ENCODE results near the gene ENGASE. TPM values are rescaled to one million over a fixed set of nuclear protein-coding genes. Genes with fewer than 3 reads are reported as not detected.

Gene ENGASE
- total and polyA plus RNA-seq, 2 donors (not counting 1 experiment from before 2014, with no cell fraction given): 3.6 to 14.9 TPM

DNA sequence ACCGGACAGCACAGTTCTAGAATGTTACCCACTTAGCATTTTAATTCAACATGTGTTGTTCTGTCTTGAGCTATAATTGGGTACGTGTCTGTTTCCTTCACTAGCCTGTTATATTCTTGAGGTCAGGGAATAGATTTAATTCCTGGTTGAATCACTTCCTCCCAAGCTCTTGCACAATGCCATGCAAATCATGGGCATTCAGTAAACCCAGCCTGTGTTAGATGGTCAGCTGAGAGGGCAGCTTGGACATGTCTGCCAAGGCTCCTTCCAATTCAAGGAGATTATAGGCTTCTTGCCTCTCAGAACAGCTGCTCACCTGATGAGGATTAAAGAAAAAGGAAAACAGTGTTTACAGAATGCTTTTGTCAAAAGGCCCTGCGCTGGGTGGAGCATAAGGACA is 38.0 kb upstream of the ENGASE start:
- H4K20me1 ChIP-seq (ENCODE audit: control insufficient read depth, extremely low read depth, insufficient read depth, low read length): no peaks in the 10 kb centered on the region
- peaks cover 20% of the 10 kb centered on the region for H3K4me1 ChIP-seq (ENCODE audit: control insufficient read depth, extremely low read depth, insufficient read depth, low read length)
- no peak overlapping the region for H3K4me3 ChIP-seq (replicated peaks in 1 of 4; ENCODE audit: control extremely low read depth in 1 of 4, insufficient read depth in 1 of 4, low read depth in 3 of 4, low read length in 4 of 4)
- H3K27me3 ChIP-seq (ENCODE audit: control insufficient read depth, insufficient read depth, low read length): no peaks in the 10 kb centered on the region
- TF ChIP-seq EZH2 (IDR thresholded peaks at IDR 0.05; ENCODE audit: low read length, missing control alignments): no peak
- TF ChIP-seq, protein P1, sequence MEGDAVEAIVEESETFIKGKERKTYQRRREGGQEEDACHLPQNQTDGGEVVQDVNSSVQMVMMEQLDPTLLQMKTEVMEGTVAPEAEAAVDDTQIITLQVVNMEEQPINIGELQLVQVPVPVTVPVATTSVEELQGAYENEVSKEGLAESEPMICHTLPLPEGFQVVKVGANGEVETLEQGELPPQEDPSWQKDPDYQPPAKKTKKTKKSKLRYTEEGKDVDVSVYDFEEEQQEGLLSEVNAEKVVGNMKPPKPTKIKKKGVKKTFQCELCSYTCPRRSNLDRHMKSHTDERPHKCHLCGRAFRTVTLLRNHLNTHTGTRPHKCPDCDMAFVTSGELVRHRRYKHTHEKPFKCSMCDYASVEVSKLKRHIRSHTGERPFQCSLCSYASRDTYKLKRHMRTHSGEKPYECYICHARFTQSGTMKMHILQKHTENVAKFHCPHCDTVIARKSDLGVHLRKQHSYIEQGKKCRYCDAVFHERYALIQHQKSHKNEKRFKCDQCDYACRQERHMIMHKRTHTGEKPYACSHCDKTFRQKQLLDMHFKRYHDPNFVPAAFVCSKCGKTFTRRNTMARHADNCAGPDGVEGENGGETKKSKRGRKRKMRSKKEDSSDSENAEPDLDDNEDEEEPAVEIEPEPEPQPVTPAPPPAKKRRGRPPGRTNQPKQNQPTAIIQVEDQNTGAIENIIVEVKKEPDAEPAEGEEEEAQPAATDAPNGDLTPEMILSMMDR (conservative IDR thresholded peaks at IDR 0.05 in 1 of 2, IDR thresholded peaks at IDR 0.05 in 1 of 2; ENCODE audit: low read depth in 1 of 2, low read length in 2 of 2): no peak
- H3K27ac ChIP-seq (ENCODE audit: insufficient read depth, low read length): peak overlapping the region; percentile 13
- H3K9me3 ChIP-seq (ENCODE audit: control insufficient read depth, insufficient read depth, low read depth, low read length): no peaks in the 10 kb centered on the region
- H3K36me3 ChIP-seq (ENCODE audit: control insufficient read depth, insufficient read depth, low read length): no peaks in the 10 kb centered on the region
- H3K4me2 ChIP-seq (ENCODE audit: extremely low read depth, insufficient read depth, low read length): no peak overlapping the region
- DNase-seq (ENCODE audit: low read depth in 2 of 2): peak; percentile 87 to 92
- H3K79me2 ChIP-seq (ENCODE audit: control insufficient read depth, insufficient read depth, low read length): no peaks in the 10 kb centered on the region
- no peak overlapping the region for H3K9ac ChIP-seq (ENCODE audit: insufficient read depth, low read length)
- no peak overlapping the region for H2AFZ ChIP-seq (ENCODE audit: low read length)

- Histone ChIP-seq H3K4me1 (ENCODE audit: control insufficient read depth, extremely low read depth, insufficient read depth, low read length) (peaks cover 20% of the 10 kb centered on the region), H2AFZ (ENCODE audit: low read length) (no peak overlapping the region), H3K27me3 (ENCODE audit: control insufficient read depth, insufficient read depth, low read length) (no peaks in the 10 kb centered on the region), H3K79me2 (ENCODE audit: control insufficient read depth, insufficient read depth, low read length) (no peaks in the 10 kb centered on the region), H3K27ac (ENCODE audit: insufficient read depth, low read length) (peak overlapping the region; percentile 81), H3K36me3 (ENCODE audit: control insufficient read depth, insufficient read depth, low read length) (no peaks in the 10 kb centered on the region), H4K20me1 (ENCODE audit: control insufficient read depth, extremely low read depth, insufficient read depth, low read length) (no peaks in the 10 kb centered on the region), H3K4me2 (ENCODE audit: extremely low read depth, insufficient read depth, low read length) (no peak overlapping the region), H3K4me3 (replicated peaks in 1 of 4; ENCODE audit: control extremely low read depth in 1 of 4, insufficient read depth in 1 of 4, low read depth in 3 of 4, low read length in 4 of 4) (no peak overlapping the region), H3K9me3 (ENCODE audit: control insufficient read depth, insufficient read depth, low read depth, low read length) (no peaks in the 10 kb centered on the region), H3K9ac (ENCODE audit: insufficient read depth, low read length) (peak overlapping the region; percentile 25)
- peak; percentile 86 to 95 for DNase-seq (ENCODE audit: low read depth in 2 of 2)
- no peak for TF ChIP-seq EZH2 (IDR thresholded peaks at IDR 0.05; ENCODE audit: low read length, missing control alignments)
- TF ChIP-seq, protein P1 (conservative IDR thresholded peaks at IDR 0.05 in 1 of 2, IDR thresholded peaks at IDR 0.05 in 1 of 2; ENCODE audit: low read depth in 1 of 2, low read length in 2 of 2): no peak
Measured at GRCh38 chr17:79038545-79039135, 36.0 kb upstream of the ENGASE start.

DNA sequence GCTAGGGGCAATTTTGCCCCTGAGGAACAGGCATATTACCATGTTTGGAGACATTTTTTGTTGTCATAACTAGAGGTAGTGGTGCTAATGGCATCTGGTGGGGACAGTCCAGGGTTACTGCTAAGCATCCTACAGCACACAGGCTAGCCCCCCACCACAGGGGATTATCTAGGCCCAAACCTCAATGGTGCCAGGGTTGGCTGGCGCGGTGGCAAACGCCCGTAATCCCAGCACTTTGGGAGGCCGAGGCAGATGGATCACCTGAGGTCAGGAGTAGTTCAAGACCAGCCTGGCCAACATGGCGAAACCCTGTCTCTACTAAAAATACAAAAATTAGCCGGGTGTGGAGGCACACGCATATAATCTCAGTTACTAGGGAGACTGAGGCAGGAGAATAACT is 35.5 kb upstream of the ENGASE start:
- no peaks in the 10 kb centered on the region for H3K36me3 ChIP-seq (ENCODE audit: control insufficient read depth, insufficient read depth, low read length)
- H4K20me1 ChIP-seq (ENCODE audit: control insufficient read depth, extremely low read depth, insufficient read depth, low read length): no peaks in the 10 kb centered on the region
- DNase-seq (ENCODE audit: low read depth in 2 of 2): no peak
- H3K4me1 ChIP-seq (ENCODE audit: control insufficient read depth, extremely low read depth, insufficient read depth, low read length): peaks cover 17% of the 10 kb centered on the region
- no peaks in the 10 kb centered on the region for H3K79me2 ChIP-seq (ENCODE audit: control insufficient read depth, insufficient read depth, low read length)
- no peak for TF ChIP-seq EZH2 (IDR thresholded peaks at IDR 0.05; ENCODE audit: low read length, missing control alignments)
- TF ChIP-seq, protein P1 (conservative IDR thresholded peaks at IDR 0.05 in 1 of 2, IDR thresholded peaks at IDR 0.05 in 1 of 2; ENCODE audit: low read depth in 1 of 2, low read length in 2 of 2): no peak
- H3K4me3 ChIP-seq (replicated peaks in 1 of 4; ENCODE audit: control extremely low read depth in 1 of 4, insufficient read depth in 1 of 4, low read depth in 3 of 4, low read length in 4 of 4): no peak overlapping the region
- H3K4me2 ChIP-seq (ENCODE audit: extremely low read depth, insufficient read depth, low read length): no peak overlapping the region
- H2AFZ ChIP-seq (ENCODE audit: low read length): no peak overlapping the region
- peak overlapping the region; percentile 81 for H3K27ac ChIP-seq (ENCODE audit: insufficient read depth, low read length)
- no peaks in the 10 kb centered on the region for H3K9me3 ChIP-seq (ENCODE audit: control insufficient read depth, insufficient read depth, low read depth, low read length)
- no peak overlapping the region for H3K9ac ChIP-seq (ENCODE audit: insufficient read depth, low read length)
- H3K27me3 ChIP-seq (ENCODE audit: control insufficient read depth, insufficient read depth, low read length): no peaks in the 10 kb centered on the region
